Measurements from ENCODE around the gene IVD.

The IVD gene

DNA sequence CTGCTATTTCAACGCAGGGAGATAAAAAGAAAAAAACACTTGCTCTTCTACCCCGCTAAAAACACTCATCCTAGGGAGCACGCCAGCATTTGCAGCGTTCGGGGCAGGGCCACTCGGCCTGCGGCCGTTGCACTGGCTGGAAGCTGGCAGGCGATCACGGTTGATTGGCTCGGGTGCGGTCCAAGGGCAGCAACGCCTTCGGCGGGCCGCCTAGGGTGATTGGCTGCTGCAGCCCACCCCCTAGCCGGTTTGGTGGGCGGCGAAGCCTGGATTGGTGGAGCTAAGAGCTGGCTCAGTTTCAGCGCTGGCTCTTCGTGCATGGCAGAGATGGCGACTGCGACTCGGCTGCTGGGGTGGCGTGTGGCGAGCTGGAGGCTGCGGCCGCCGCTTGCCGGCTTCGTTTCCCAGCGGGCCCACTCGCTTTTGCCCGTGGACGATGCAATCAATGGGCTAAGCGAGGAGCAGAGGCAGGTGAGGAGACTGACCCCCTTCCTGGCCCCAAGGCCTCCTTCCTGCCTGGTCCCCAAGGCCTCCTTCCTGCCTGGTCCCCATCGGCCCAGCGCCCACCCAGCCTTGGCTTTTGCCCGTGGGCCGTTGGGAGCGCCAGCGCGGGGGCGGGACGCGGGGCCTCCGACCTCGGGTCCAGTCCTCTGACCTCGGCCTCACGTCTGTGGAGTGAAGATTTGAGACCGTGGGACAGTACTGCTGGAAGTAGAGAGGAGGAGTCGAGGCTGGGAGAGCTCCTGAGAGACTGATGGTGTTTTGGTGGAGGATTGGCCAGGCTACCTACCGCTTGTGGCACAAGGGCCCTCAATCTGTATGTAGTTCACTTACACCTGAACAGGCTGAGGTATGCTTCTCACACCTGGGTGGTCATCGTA, at the start of gene IVD:
IVD (plus strand) TSS at position 295 of the 881 bp plus-strand sequence; CDS start at position 328, 33 bp downstream.
- peak; percentile 86 to 93 (median 88) for DNase-seq

DNA sequence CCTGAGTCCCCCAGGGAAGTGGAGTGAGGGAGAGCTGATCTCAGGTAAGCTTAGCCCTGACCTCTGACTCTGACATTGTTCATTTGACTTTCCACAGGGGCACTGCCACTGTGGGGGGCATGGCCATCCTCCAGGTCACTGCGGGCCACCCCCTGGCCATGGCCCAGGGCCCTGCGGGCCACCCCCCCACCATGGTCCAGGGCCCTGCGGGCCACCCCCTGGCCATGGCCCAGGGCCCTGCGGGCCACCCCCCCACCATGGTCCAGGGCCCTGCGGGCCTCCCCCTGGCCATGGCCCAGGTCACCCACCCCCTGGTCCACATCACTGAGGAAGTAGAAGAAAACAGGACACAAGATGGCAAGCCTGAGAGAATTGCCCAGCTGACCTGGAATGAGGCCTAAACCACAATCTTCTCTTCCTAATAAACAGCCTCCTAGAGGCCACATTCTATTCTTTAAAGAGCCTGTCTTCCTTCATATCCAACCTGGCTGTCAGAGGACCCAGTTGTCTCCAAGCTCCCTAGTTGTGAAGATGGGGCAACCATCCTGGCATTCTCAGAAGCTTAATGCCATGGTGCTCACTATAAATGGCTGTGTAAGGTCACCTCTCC, 49.5 kb upstream of the IVD start:
- DNase-seq = no peak

DNA sequence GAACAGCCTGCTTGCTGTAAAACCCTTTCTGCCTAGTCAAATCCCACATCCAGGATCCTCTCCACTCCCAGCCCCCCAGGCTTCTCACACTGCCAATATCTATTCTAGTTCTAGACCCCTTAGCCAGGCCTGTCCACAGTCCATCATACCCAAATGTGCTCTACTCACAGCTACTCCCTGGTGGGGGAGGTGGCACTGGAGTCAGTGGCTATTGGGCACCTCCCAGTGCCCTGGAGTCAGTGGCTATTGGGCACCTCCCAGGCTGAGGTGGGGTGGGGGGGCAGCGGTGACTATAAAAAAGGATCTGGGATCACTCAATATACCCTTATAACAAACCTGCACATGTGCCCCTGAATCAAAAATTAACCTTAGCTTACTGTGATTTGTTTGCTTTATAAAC, 48.3 kb upstream of the IVD start:
- DNase-seq = peak in 1 of 3 experiments; percentile 39

GRCh38 chr15:40357723-40358470, 47.7 kb upstream of the IVD start, which contains the start of gene DISP2:
TSS of gene DISP2 (plus strand) at chr15:40358219. CDS start at chr15:40358322, 103 bp downstream.
- peak; percentile 78 to 85 (median 84) for DNase-seq

DNA sequence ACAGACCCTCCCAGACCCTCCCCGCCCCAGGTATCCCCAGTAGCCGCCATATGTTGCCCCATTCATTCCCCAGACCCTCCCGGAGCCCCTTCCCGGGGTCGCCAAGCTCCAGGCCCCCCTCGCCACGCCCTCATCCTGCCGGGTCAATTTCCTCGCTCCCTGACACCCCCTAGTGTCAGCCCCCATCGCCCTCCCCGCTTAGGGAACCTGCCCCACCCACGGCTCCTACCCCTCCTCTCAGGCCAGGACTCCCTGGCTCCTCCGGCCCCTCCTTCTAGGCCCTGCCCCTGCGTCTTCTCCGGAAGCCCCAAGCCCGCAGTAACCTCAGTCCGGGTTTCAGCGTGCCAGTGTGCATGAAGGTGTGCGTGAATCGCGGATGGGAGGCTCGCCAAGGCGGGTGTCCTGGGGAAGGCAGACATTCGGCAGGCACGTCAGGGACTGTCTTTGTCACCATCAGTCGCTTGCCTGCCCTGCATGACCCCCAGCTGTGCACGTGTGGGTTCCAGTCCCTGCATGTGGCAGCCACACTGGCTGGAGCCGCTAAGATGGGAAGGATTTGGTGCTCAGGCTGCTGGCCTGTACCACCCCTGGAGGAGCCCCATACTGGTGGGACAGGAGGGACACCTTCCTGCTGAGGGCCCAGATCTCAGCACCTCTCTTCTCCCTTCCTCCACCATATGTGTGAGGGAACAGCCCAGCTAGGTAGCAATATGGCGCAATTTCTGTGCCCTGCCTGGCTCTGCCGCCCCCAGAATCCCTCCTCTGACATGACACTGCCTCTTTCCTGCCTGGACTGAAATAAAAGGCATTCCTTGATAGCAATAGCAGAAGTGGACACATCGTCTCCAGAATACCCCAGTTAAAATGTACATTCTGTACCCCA, 46.9 kb upstream of the IVD start:
- DNase-seq = peak; percentile 7 to 53 (median 48)

- DNase-seq = no peak
These were observed 45.6 kb upstream of the IVD start for GRCh38 chr15:40360015-40360414.

- DNase-seq = no peak
These were observed 44.0 kb upstream of the IVD start for GRCh38 chr15:40361640-40362039.

DNA sequence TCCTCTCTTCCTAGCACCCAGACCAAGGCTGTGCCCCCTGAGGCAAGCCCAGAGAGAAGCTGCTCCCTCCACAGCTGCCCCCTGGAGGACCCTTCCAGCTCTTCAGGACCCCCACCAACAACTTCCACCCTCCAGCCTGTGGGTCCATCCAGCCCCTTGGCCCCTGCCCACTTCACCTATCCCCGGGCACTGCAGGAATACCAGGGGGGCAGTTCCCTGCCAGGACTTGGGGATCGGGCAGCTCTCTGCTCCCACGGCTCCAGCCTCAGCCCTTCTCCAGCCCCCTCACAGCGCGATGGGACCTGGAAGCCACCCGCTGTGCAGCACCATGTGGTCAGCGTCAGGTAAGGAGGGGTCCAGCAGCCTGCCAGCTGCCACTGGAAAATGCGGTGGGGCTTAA, 42.0 kb upstream of the IVD start:
- no peak for DNase-seq

GRCh38 chr15:40364251-40364650, 41.3 kb upstream of the IVD start:
- no peak for DNase-seq

DNA sequence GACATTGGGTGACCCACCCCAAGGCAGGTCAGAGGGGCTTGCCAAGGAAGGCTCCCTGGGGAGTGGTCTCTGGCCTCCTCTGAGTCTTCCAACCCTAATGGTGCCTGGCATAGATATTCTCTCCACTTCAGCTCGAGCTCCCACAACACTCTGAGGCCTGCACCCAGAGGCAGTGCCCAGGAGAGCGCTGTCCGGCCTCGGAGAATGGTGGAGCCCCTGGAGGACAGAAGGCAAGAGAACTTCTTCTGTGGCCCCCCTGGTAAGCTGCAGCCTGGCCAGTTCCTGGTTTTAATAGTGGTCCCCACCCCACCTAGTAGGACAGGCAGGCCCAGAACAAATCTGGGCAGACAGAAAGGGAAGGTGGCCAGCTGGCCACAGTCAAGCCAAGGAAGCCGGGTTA, 40.6 kb upstream of the IVD start:
- DNase-seq = no peak

DNA sequence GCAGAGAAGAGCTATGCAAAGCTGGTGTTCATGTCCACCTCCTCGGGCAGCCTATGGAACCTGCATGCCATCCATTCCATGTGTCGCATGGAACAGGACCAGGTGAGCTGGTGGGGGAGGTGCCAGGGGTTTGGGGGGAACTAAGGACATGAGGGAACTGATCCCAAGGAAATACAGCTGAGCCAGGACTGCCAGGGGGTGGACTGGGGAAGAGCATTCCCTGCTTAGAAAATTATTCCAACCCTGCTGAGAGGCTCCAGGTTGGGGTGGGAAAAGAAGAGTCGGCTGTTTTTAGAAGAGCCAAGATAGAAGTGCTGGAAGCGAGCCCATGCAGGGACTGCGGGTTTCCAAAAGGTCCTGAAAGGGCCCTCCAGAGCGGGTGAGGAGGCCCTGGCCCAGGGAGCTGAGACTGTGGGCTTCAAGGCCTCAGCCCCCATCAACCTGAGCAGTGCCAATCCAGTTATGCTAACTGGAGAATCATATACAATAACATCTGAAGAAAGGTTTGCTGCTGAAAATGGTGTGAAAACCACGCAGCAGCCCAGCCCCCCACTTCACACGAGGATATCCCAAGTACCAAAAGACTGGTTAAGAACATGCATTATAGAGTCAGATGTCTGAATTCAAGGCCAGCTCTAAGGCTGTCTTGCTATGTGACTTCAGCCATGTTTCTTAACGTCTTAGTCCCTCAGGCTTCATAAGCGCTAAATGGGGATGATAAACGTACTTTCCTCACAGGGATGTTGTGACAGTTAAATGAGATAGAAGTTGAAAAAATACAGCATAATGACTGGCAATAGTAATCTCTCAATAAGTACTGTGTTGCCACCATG, 39.8 kb upstream of the IVD start:
- no peak for DNase-seq

DNA sequence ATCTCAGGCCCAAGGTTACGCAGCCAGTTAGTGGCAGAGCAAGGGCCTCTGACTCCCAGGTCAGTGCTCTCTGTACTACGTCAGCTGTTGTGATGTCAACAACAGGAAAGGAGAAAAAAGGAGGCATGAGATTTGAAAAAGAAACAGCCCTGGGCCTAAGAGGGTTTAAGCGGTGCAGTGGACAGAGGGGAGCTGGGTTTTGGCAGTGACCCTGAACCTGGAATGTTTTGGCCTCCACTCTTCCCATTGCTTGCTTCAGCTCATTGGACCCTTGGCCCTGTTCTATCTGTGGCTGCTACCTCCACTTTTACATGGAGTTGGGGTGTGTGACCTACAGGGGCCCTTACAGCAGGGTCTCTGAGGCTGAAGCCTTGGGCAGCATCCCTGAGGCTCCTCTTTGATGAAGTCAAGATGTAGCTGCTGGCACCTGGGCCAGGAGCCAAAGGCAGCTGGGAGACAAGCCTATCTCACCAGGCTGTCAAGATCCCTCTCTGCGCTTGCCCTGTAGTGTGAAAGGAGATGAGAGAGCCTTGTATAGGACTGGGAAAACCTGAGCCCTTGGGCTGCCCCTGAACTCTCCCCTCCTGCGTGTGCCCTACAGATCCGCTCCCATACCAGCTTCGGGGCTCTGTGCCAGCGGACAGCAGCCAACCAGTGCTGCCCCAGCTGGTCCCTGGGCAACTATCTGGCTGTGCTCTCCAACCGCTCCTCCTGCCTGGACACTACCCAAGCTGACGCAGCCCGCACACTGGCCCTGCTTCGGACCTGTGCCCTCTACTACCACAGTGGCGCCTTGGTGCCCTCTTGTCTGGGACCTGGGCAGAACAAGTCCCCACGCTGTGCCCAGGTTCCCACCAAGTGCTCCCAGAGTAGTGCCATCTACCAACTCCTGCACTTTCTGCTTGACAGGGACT, 38.9 kb upstream of the IVD start:
- no peak for DNase-seq

GRCh38 chr15:40367371-40367685, 38.3 kb upstream of the IVD start:
- no peak for DNase-seq

- peak in 1 of 3 experiments; percentile 83 for DNase-seq
These were observed 37.6 kb upstream of the IVD start for GRCh38 chr15:40367686-40368611.

DNA sequence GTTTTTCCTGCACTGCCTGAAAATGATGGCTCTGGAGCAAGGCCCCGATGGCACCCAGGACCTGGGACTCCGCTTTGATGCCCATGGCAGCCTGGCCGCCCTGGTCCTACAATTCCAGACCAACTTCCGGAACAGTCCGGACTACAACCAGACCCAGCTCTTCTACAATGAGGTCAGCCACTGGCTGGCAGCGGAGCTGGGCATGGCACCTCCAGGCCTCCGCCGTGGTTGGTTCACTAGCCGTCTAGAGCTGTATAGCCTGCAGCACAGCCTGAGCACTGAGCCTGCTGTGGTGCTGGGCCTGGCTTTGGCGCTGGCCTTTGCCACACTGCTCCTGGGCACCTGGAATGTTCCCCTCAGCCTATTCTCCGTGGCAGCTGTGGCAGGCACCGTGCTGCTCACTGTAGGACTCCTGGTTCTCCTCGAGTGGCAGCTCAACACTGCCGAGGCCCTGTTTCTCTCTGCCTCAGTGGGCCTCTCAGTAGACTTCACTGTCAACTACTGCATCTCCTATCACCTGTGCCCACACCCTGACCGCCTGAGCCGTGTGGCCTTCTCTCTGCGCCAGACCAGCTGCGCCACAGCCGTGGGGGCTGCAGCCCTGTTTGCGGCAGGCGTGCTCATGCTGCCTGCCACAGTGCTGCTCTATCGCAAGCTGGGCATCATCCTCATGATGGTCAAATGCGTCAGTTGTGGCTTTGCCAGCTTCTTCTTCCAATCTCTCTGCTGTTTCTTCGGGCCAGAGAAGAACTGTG, 36.7 kb upstream of the IVD start:
- no peak for DNase-seq

GRCh38 chr15:40369474-40369869, 36.1 kb upstream of the IVD start:
- no peak for DNase-seq

DNA sequence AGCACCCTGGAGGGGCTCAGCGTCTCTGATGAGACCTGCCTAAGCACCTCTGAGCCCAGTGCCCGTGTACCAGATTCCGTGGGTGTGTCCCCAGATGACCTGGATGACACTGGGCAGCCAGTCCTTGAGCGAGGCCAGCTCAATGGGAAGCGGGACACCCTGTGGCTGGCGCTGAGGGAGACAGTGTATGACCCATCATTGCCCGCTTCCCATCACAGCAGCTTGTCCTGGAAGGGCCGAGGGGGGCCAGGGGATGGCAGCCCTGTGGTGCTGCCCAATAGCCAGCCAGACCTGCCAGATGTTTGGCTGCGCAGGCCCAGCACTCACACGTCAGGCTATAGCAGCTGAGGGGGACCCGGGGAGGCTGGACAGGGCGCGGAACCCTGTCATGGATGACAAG, 35.6 kb upstream of the IVD start:
- no peak for DNase-seq

DNA sequence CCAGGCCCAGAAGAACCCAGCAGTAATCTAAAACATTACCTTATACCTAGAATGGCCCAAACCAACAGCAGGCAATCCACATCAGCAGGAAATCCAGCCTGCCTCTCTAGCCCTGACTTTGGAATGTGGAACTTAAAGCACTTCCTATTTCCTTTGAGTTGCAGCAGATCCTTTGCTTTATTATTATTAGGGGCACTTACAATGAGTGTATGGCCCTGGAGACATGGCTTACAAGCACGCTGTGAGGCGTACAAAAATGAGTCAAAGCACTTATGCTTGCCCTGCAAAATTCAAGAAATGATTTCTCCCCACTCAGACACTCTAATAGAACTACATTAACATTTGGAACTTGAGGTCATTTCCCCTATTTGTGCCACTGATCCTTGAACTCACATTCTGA, 32.6 kb upstream of the IVD start:
- no peak for DNase-seq

DNA sequence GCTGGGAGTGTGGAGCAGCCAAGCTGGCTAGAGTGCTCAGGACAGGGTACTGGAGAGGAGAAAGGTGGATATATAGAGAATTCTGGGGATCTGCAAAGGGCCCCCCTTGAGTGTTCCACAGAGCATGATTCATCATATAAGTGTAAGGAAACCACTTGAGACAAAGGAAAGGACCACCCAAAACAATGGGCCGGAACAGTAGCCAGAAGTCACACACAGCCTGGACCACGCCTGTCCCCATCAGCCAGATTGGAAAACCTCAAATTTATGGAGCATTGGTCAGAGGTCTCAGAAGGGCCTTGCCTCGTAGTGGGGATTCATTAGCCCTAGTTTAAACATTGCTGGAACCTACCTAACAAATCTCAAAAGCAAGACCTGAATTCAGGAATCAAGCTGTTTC, 28.0 kb upstream of the IVD start:
- DNase-seq = no peak
